ENCODE results near the gene IL9.

The IL9 gene

DNA sequence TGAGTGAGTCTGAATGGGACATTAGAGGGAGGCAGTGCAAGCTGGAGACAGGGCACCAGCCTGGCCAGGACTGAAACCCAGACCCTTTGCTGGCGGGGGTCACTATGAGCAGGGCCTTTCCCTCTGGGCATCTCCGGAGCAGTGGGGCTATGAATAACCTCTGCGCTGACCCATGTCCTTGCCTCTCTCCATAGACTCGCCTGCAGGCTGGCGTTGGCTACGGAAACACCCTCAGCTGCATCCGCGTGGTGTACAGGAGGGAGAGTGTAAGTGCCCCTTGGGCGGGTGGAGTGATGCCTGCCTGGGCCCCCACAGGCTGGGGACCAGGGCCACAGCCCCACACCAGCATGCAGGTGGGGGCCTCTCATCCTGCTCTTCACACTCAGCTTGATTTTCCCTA, 45.4 kb downstream of the IL9 start:
- Histone ChIP-seq H3K27me3 (ENCODE audit: insufficient read depth, low read length) (no peaks in the 10 kb centered on the region), H3F3A (ENCODE audit: insufficient read depth, low read length) (no peaks in the 10 kb centered on the region)
- no peak for TF ChIP-seq EZH2 (IDR thresholded peaks at IDR 0.05; ENCODE audit: borderline replicate concordance, low read length)
- TF ChIP-seq, protein P1, sequence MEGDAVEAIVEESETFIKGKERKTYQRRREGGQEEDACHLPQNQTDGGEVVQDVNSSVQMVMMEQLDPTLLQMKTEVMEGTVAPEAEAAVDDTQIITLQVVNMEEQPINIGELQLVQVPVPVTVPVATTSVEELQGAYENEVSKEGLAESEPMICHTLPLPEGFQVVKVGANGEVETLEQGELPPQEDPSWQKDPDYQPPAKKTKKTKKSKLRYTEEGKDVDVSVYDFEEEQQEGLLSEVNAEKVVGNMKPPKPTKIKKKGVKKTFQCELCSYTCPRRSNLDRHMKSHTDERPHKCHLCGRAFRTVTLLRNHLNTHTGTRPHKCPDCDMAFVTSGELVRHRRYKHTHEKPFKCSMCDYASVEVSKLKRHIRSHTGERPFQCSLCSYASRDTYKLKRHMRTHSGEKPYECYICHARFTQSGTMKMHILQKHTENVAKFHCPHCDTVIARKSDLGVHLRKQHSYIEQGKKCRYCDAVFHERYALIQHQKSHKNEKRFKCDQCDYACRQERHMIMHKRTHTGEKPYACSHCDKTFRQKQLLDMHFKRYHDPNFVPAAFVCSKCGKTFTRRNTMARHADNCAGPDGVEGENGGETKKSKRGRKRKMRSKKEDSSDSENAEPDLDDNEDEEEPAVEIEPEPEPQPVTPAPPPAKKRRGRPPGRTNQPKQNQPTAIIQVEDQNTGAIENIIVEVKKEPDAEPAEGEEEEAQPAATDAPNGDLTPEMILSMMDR (IDR thresholded peaks at IDR 0.05; ENCODE audit: low read length) = no peak

DNA sequence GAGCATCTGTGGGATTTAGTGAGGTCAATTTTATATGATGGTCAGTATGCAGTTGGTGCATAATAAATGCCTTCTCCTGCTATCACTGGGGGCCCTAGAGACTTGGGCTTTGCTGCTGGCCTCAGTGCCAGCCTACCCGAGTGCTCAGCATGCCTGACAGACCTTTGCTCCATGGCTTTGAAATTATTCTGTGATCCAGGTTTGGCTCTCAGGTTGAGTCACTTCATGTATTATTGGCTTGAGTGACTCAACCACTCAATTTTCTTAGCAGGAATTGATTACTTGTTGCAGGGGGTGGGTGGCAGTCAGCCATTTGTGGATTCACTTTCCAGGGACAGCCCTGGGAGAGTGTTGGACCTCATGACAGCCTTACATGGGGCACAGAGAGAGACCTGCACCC, 47.7 kb downstream of the IL9 start:
- Histone ChIP-seq H3K36me3 (ENCODE audit: insufficient read depth, low read length) (no peaks in the 10 kb centered on the region), H4K20me1 (ENCODE audit: insufficient read depth, low read length) (no peaks in the 10 kb centered on the region), H3K9me2 (ENCODE audit: low read depth, low read length) (no peaks in the 10 kb centered on the region), H3K27me3 (ENCODE audit: insufficient read depth, low read length) (no peaks in the 10 kb centered on the region), H3K4me3 (ENCODE audit: low read depth, low read length, poor library complexity, severe bottlenecking) (no peak overlapping the region), H3K4me1 (ENCODE audit: insufficient read depth, low read length, severe bottlenecking) (no peaks in the 10 kb centered on the region), H3K4me2 (ENCODE audit: low read length) (no peak overlapping the region), H3K79me2 (ENCODE audit: insufficient read depth, low read length) (no peaks in the 10 kb centered on the region), H2AFZ (ENCODE audit: low read length) (no peak overlapping the region), H3F3A (ENCODE audit: insufficient read depth, low read length) (no peaks in the 10 kb centered on the region), H3K27ac (ENCODE audit: low read depth, low read length, poor library complexity, severe bottlenecking) (no peak overlapping the region), H3K9me3 (ENCODE audit: low read length) (no peaks in the 10 kb centered on the region), H3K9ac (ENCODE audit: low read length) (no peak overlapping the region)
- no peak for TF ChIP-seq EZH2 (IDR thresholded peaks at IDR 0.05; ENCODE audit: borderline replicate concordance, low read length)
- TF ChIP-seq, protein P1 (IDR thresholded peaks at IDR 0.05; ENCODE audit: low read length) = no peak

More for the DNA sequence above, 45.4 kb downstream of the IL9 start:
- Histone ChIP-seq H3K4me3 (ENCODE audit: low read depth, low read length, poor library complexity, severe bottlenecking) (no peak overlapping the region), H3K4me1 (ENCODE audit: insufficient read depth, low read length, severe bottlenecking) (no peaks in the 10 kb centered on the region), H3K36me3 (ENCODE audit: insufficient read depth, low read length) (no peaks in the 10 kb centered on the region), H3K27ac (ENCODE audit: low read depth, low read length, poor library complexity, severe bottlenecking) (no peak overlapping the region), H3K9me3 (ENCODE audit: low read length) (no peaks in the 10 kb centered on the region), H3K4me2 (ENCODE audit: low read length) (no peak overlapping the region), H3K9me2 (ENCODE audit: low read depth, low read length) (no peaks in the 10 kb centered on the region), H4K20me1 (ENCODE audit: insufficient read depth, low read length) (no peaks in the 10 kb centered on the region), H2AFZ (ENCODE audit: low read length) (no peak overlapping the region), H3K79me2 (ENCODE audit: insufficient read depth, low read length) (no peaks in the 10 kb centered on the region), H3K9ac (ENCODE audit: low read length) (no peak overlapping the region)

DNA sequence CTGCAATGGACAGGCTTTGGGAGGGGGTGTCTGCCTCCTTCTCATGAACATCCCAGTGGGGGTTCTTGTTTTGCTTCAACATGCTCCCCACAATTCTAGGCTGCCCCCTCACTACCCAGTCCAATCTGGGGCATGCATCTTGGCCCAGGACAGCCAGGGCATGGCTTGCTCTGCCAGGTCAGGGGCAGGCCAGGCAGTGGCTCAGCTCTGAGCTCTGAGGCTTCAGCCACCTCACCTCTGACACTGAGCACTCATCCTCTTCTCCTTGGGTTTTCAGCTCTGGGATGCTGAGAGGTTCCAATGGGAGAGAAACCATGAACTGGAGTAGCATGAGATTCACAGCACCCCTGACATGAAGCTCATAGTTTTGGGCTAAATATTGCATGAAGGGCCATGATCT, 49.3 kb downstream of the IL9 start:
- Histone ChIP-seq H3K9me3 (ENCODE audit: low read length) (no peaks in the 10 kb centered on the region), H2AFZ (ENCODE audit: low read length) (no peak overlapping the region), H3K9ac (ENCODE audit: low read length) (no peak overlapping the region), H3K27me3 (ENCODE audit: insufficient read depth, low read length) (no peaks in the 10 kb centered on the region), H3K4me3 (ENCODE audit: low read depth, low read length, poor library complexity, severe bottlenecking) (no peak overlapping the region), H3K9me2 (ENCODE audit: low read depth, low read length) (no peaks in the 10 kb centered on the region), H3F3A (ENCODE audit: insufficient read depth, low read length) (no peaks in the 10 kb centered on the region), H3K27ac (ENCODE audit: low read depth, low read length, poor library complexity, severe bottlenecking) (no peak overlapping the region), H3K4me1 (ENCODE audit: insufficient read depth, low read length, severe bottlenecking) (no peaks in the 10 kb centered on the region), H3K4me2 (ENCODE audit: low read length) (no peak overlapping the region), H3K36me3 (ENCODE audit: insufficient read depth, low read length) (no peaks in the 10 kb centered on the region), H3K79me2 (ENCODE audit: insufficient read depth, low read length) (no peaks in the 10 kb centered on the region), H4K20me1 (ENCODE audit: insufficient read depth, low read length) (no peaks in the 10 kb centered on the region)
- no peak for TF ChIP-seq EZH2 (IDR thresholded peaks at IDR 0.05; ENCODE audit: borderline replicate concordance, low read length)
- TF ChIP-seq, protein P1 (IDR thresholded peaks at IDR 0.05; ENCODE audit: low read length) = no peak

Measured in OCI-LY1 (cell line).